SU-DHL-6 (cell line): ENCODE results near the gene ACY1.

ENCODE experiments used
- H2AFZ ChIP-seq: fragments of 200-600 bp; sonication (generic); 2 replicates; pipeline ENCODE4 v1.6.1; 2014; ENCODE audit warnings: low read depth, mild to moderate bottlenecking, moderate library complexity, mixed read lengths, antibody characterized with exemption, low read length; ENCODE audit not compliant: severe bottlenecking
- H3F3A ChIP-seq: fragments of 200-600 bp; shearing (Covaris generic); 2 replicates; pipeline ENCODE4 v1.6.0; 2016; ENCODE audit warnings: antibody characterized with exemption, mild to moderate bottlenecking; ENCODE audit not compliant: insufficient read depth
- H3K27ac ChIP-seq: fragments of 200-600 bp; sonication (generic); 2 replicates; pipeline ENCODE4 v1.5.1; 2016; ENCODE audit warnings: low read depth, mild to moderate bottlenecking, low read length, moderate library complexity, mixed read lengths
- H3K27me3 ChIP-seq: fragments of 200-600 bp; sonication (generic), shearing (Covaris generic); 2 replicates; pipeline ENCODE4 v1.6.0; 2014; ENCODE audit warnings: mild to moderate bottlenecking, low read length
- H3K36me3 ChIP-seq: fragments of 200-600 bp; sonication (generic); 2 replicates; pipeline ENCODE4 v1.6.1; 2014; ENCODE audit warnings: mild to moderate bottlenecking, low read length, mixed read lengths
- H3K4me2 ChIP-seq: fragments of 300-600, 200-600 bp; shearing (Covaris generic), sonication (generic); 2 replicates; pipeline ENCODE4 v1.6.0; 2014; ENCODE audit warnings: low read length, low read depth, mild to moderate bottlenecking; ENCODE audit not compliant: poor library complexity, severe bottlenecking
- H3K4me3 ChIP-seq: fragments of 200-600 bp; sonication (generic); 2 replicates; pipeline ENCODE4 v1.5.1; 2014; ENCODE audit warnings: antibody characterized with exemption, low read length, mild to moderate bottlenecking, mixed read lengths; ENCODE audit not compliant: insufficient read depth, poor library complexity, severe bottlenecking
- H3K79me2 ChIP-seq: fragments of 200-600 bp; sonication (generic); 2 replicates; pipeline ENCODE4 v1.6.1; 2014; ENCODE audit warnings: mild to moderate bottlenecking, low read length, moderate library complexity; ENCODE audit not compliant: insufficient read depth
- H3K9ac ChIP-seq: fragments of 200-600 bp; sonication (generic); 2 replicates; pipeline ENCODE4 v1.7.0; 2014; ENCODE audit warnings: mild to moderate bottlenecking, low read length
- H3K9me2 ChIP-seq: fragments of 200-600 bp; sonication (generic); replicated peaks from 2 replicates; pipeline ENCODE4 v1.6.1; 2014; ENCODE audit warnings: low read length; ENCODE audit not compliant: insufficient read depth
- H3K9me3 ChIP-seq: fragments of 200-600 bp; sonication (generic); 2 replicates; pipeline ENCODE4 v1.6.1; 2014; ENCODE audit warnings: low read length, mixed read lengths; ENCODE audit not compliant: insufficient read depth
- H4K20me1 ChIP-seq: fragments of 200-600 bp; sonication (generic); 2 replicates; pipeline ENCODE4 v1.6.1; 2014; ENCODE audit warnings: low read depth, mild to moderate bottlenecking, antibody characterized with exemption, low read length, moderate library complexity, mixed read lengths
- CTCF ChIP-seq: fragments of 200-600 bp; sonication (generic); IDR thresholded peaks from one replicate; pipeline ENCODE4 v1.5.1; 2017; ENCODE audit warnings: antibody characterized with exemption, mild to moderate bottlenecking, low read length, moderate library complexity; ENCODE audit not compliant: insufficient read depth, poor library complexity, severe bottlenecking
- EZH2phosphoT487 ChIP-seq: fragments of 200-600 bp; sonication (generic), shearing (Covaris generic); conservative IDR thresholded peaks from 2 replicates; pipeline ENCODE4 v1.6.1; 2018; ENCODE audit warnings: mild to moderate bottlenecking, antibody characterized with exemption, low read length, moderate library complexity, mixed read lengths

ACY1 gene

GRCh38 chr3:51957520-51958205 lies 25.7 kb upstream of the ACY1 start:
- H3K4me2 ChIP-seq = no peak overlapping the region
- no peak overlapping the region for H3K9ac ChIP-seq
- no peak overlapping the region for H3K27ac ChIP-seq
- H2AFZ ChIP-seq = no peak overlapping the region
- no peak overlapping the region for H3K4me3 ChIP-seq
- H3K9me2 ChIP-seq = no peaks in the 10 kb centered on the region
- no peaks in the 10 kb centered on the region for H3K9me3 ChIP-seq
- no peaks in the 10 kb centered on the region for H3F3A ChIP-seq
- no peaks in the 10 kb centered on the region for H3K36me3 ChIP-seq
- H3K27me3 ChIP-seq = no peaks in the 10 kb centered on the region
- H3K79me2 ChIP-seq = no peaks in the 10 kb centered on the region
- TF ChIP-seq EZH2phosphoT487 (no peak), CTCF (no peak)
- H4K20me1 ChIP-seq = no peaks in the 10 kb centered on the region

DNA sequence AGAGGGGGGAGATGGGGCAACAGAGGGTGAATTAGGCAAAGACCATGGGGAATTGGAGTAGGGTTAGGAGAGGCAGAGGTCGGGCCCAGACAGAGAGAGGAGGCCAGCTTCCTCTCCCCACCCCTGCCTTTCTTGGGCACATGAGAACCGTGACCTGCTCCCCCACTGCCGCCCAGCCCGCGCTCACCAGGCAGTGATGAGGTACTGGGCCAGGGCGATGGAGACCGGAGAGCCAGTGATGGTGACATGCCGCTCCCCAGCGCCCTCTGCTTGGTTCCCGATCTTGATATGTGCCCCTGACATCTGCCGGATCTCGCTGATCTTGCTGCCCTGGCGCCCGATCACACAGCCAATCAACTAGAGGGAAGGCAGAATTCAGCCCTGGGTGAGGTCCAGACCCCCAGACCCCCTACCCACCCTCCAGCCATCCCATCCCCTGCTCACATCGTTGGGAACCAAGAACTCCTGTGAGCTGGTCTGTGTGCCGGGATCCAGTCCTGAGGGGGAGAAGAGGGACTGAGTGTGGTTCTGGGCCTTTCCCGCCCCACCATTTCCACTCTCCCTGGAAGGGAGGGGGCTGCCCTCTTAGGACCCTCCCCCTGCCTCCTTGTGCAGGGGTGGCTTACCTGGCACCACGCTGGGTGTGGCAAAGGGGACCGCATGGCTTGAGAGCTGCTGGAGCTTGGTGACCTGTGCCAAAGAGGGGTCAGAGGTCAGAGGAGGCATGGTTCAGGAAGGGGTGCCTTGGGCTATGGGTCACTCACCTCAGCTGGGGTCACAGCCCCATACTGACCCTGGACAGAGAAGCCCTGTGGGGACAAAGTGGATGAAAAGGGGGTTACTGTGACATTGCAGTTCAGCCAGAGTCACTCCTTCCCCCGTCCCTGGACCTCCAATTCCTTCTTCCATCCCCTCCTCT lies 24.5 kb upstream of the ACY1 start:
- Histone ChIP-seq H3K27ac (no peak overlapping the region), H3K4me3 (no peak overlapping the region), H3K79me2 (no peaks in the 10 kb centered on the region), H3K27me3 (no peaks in the 10 kb centered on the region), H3K9me3 (no peaks in the 10 kb centered on the region), H3K9me2 (no peaks in the 10 kb centered on the region), H3K4me2 (no peak overlapping the region), H3K9ac (no peak overlapping the region), H3K36me3 (no peaks in the 10 kb centered on the region), H2AFZ (no peak overlapping the region), H4K20me1 (no peaks in the 10 kb centered on the region), H3F3A (no peaks in the 10 kb centered on the region)
- TF ChIP-seq EZH2phosphoT487 (no peak), CTCF (no peak)

DNA sequence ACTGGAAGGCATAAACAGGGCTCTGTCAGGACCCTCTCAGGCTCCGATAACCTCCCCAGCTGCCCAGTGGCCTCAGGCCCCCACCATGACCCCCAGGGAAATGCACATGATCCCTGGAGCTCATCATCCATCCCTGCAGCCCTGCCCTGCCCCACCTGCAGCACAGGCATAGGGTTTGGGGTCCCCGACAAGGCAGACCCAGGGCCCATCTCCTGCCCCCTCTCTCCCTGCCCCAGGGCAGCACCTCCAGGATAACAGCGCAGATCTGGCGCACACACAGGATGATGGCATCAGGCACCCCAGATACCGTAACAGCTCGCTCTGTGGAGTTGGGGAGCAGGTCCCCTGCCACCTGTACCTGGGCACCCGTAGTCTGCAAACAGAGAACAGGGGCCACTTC lies 23.7 kb upstream of the ACY1 start:
- no peaks in the 10 kb centered on the region for H4K20me1 ChIP-seq
- H3K9me2 ChIP-seq = no peaks in the 10 kb centered on the region
- H2AFZ ChIP-seq = no peak overlapping the region
- no peaks in the 10 kb centered on the region for H3K79me2 ChIP-seq
- no peak overlapping the region for H3K27ac ChIP-seq
- H3K4me2 ChIP-seq = no peak overlapping the region
- H3K36me3 ChIP-seq = no peaks in the 10 kb centered on the region
- TF ChIP-seq EZH2phosphoT487 = no peak
- H3F3A ChIP-seq = no peaks in the 10 kb centered on the region
- no peak overlapping the region for H3K9ac ChIP-seq
- H3K27me3 ChIP-seq = no peaks in the 10 kb centered on the region
- H3K4me3 ChIP-seq = no peak overlapping the region
- no peaks in the 10 kb centered on the region for H3K9me3 ChIP-seq

DNA sequence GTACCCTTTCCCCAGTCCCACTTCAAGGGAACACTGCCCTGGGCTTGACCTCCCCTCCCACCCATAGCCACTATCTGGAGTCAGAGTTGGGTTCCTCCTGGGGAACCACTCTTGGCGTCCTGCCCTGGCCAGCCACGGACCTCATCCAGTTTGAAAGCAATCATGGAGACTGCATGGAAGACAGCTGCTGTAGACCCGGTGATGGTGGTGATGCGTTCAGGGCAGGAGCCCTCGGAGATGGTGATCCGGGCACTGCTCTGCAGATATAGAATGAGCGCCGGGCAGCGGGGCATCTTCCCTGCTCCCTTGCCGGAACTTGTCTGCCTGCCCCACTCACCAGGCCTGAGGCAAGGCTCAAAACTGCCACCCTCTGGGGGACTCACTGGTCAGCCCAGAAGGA lies 22.9 kb upstream of the ACY1 start:
- Histone ChIP-seq H3K27me3 (no peaks in the 10 kb centered on the region), H3K9ac (no peak overlapping the region), H3K4me3 (no peak overlapping the region), H3K79me2 (no peaks in the 10 kb centered on the region), H3K9me3 (no peaks in the 10 kb centered on the region), H2AFZ (no peak overlapping the region), H3K9me2 (no peaks in the 10 kb centered on the region), H3K27ac (no peak overlapping the region), H3K4me2 (no peak overlapping the region), H3F3A (no peaks in the 10 kb centered on the region), H3K36me3 (no peaks in the 10 kb centered on the region), H4K20me1 (no peaks in the 10 kb centered on the region)
- no peak for TF ChIP-seq CTCF
- TF ChIP-seq EZH2phosphoT487 = no peak
